GM06990 (cell line): ENCODE data around the gene RBM15B.

Experiments used
- DNase-seq: peaks from one replicate; pipeline ENCODE4 v3.0.0-alpha.2; 2011; ENCODE audit not compliant: insufficient read length; ENCODE audit errors: extremely low read depth
- H3K27me3 ChIP-seq: replicated peaks from 2 replicates; pipeline ENCODE4 v1.6.0; 2011; ENCODE audit warnings: low read length; ENCODE audit not compliant: control insufficient read depth, insufficient read depth
- H3K36me3 ChIP-seq: 2 replicates; pipeline ENCODE4 v1.5.1; 2011; ENCODE audit warnings: low read length; ENCODE audit not compliant: control insufficient read depth, insufficient read depth
- H3K4me3 ChIP-seq: replicated peaks from 2 replicates; pipeline ENCODE4 v1.5.1; 2011; ENCODE audit warnings: low read depth, mild to moderate bottlenecking, control low read depth, low read length
- CTCF ChIP-seq: IDR thresholded peaks from 2 replicates; pipeline ENCODE4 v1.5.1; 2011; ENCODE audit warnings: low read length, control low read depth, mild to moderate bottlenecking, inconsistent platforms; ENCODE audit not compliant: insufficient read depth, poor library complexity, severe bottlenecking

The RBM15B gene

GRCh38 chr3:51354172-51354571 lies 36.9 kb upstream of the RBM15B start:
- no peak for TF ChIP-seq CTCF
- Histone ChIP-seq H3K27me3 (peaks cover 3% of the 10 kb centered on the region), H3K36me3 (no peaks in the 10 kb centered on the region), H3K4me3 (no peak overlapping the region)
- DNase-seq, result no peak

- no peak for TF ChIP-seq CTCF
- DNase-seq, result no peak
- peaks cover 3% of the 10 kb centered on the region for H3K27me3 ChIP-seq
- no peak overlapping the region for H3K4me3 ChIP-seq
- H3K36me3 ChIP-seq, result no peaks in the 10 kb centered on the region
These were observed 36.1 kb upstream of the RBM15B start for GRCh38 chr3:51354731-51355615.

- H3K36me3 ChIP-seq, result no peaks in the 10 kb centered on the region
- peaks cover 3% of the 10 kb centered on the region; the same call in 1 of the 2 replicates for H3K27me3 ChIP-seq
- TF ChIP-seq CTCF, result no peak
- DNase-seq, result no peak
- no peak overlapping the region for H3K4me3 ChIP-seq
These were observed 35.0 kb upstream of the RBM15B start for GRCh38 chr3:51355891-51356578.

GRCh38 chr3:51357856-51358255 lies 33.2 kb upstream of the RBM15B start:
- H3K27me3 ChIP-seq, result peaks cover 3% of the 10 kb centered on the region; the same call in 1 of the 2 replicates
- H3K36me3 ChIP-seq, result no peaks in the 10 kb centered on the region
- TF ChIP-seq CTCF, result no peak
- H3K4me3 ChIP-seq, result no peak overlapping the region
- no peak for DNase-seq

GRCh38 chr3:51358981-51359380 lies 32.1 kb upstream of the RBM15B start:
- no peak for TF ChIP-seq CTCF
- Histone ChIP-seq H3K4me3 (no peak overlapping the region), H3K36me3 (no peaks in the 10 kb centered on the region), H3K27me3 (peaks cover 3% of the 10 kb centered on the region; the same call in 1 of the 2 replicates)
- DNase-seq, result no peak
